ENCODE results near the gene PRPF40B.
A peak's percentile ranks its signal among the peaks of the same experiment; 100 is the strongest.

The PRPF40B gene

DNA sequence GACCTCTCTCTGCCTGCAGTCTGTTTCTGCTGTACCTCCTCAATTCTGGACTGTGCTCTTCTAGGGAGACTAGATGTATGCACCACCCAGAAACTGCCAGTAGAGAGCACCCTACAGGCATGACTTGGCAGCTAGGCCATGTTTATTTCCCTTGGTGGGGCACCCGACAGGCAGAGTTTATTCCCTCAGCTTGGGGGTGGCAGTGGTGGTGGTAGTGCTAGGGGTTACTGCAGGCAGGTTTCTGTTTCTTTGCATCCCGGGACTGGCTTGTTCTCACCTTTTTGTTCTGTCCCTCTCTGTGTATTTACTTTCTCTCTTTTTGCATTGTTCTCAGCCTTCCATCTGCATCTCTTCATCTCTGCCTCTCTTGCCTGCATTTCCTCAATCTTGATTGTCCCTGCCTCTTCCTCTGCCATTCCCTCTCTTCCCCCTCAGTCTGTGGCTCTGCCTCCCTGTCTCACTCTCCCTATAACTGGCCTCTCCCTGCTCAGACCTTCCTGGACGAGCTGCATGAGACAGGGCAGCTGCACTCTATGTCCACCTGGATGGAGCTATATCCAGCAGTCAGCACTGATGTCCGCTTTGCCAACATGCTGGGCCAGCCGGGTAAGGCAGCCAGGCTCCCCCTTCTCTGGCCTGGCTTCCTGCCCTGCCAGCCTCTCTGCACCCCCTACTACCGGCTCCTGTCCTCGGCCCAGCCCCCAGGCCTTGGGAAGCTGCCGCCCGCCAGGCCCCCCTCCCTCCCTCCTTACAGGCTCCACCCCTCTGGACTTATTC is 13.8 kb downstream of the PRPF40B start:
- peak; percentile 61 for DNase-seq

DNA sequence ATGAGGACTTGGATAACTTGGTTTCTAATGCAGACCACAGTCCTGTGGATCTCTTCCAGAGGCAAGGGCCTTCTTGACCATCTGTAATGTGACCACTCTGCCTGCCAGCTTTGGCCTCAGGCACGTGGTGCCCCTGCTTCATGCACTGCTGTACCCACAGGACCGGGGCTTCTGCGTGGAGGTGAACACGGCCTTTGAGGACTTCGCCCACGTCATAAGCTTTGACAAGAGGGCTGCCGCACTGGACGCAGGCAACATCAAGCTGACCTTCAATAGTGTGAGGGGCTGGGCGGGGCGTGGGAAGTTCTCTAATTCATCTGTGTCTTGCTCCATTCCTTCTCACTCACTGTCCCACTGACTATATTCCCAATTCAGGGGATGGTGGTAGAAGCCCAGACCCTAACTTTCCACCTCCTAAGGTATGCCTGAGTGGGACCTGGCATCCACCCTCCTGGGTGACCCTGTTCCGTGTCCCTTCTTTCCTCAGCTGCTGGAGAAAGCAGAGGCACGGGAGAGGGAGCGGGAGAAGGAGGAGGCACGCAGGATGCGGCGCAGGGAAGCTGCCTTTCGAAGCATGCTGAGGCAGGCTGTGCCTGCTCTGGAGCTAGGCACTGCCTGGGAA is 18.5 kb downstream of the PRPF40B start:
- no peak for DNase-seq

DNA sequence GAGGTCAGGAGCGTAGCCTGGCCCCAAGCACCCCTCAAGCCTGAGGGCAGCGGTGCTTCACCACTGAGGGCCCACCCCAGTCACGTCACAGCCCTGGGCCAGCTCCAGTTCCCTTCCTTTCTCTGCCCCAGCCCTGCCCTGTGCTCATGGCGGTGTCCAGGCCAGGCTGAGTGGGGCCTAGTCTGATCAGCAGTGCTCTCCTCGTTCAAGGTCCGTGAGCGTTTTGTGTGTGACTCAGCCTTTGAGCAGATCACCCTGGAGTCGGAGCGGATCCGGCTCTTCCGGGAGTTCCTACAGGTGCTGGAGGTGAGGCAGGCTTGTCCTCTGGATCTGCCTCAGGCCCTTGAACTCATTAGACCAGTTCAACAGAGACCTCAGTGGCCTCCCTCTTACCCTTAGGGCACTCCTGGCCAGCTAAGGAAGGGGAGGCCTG is 19.0 kb downstream of the PRPF40B start:
- no peak for DNase-seq

DNA sequence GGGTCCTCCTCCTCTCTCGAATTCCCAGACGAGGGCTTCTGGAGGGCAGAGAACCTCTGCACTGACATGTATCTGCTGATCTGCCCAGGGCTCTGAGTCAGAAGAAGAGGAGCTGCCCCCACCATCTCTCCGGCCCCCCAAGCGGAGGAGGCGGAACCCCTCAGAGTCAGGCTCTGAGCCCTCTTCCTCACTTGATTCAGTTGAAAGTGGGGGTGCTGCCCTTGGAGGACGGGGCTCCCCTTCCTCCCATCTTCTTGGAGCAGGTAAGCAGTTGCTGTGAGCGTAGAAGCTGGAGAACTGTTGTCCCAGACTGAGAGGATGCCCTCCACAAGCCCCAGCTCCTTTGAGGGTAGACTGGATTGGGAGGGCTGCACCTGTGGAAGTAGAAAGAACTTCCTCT is 19.8 kb downstream of the PRPF40B start:
- no peak for DNase-seq

DNA sequence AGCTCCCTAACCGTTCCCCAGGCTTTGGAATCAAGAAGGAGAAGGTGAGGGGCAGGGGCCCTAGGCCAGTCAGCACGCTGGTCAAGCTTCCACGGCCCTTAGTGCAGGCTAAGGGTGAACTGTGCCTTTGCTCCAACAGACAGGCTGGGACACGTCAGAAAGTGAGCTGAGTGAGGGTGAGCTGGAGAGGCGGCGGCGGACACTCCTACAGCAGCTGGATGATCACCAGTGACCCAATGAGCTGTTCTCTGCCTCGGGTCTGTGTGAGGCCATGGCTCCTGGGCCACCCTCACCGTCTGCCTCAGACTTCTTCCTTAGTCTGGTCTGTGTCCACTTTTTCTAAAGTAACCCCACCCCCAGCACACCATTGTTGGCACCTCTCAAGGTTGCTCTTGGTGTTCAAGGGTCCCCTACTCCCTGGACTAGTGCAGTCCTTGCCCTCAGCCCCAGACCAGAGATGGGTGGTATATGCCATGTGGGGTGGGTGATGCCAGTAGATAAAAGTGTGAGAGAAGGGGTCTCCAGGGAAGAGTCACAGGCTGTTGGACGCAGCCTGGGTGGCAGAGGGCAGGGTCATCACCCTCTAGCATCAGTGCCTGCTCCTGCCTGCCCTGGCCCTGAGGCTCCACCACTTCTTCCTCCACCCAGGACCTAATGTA is 20.7 kb downstream of the PRPF40B start:
- DNase-seq, result no peak

DNA sequence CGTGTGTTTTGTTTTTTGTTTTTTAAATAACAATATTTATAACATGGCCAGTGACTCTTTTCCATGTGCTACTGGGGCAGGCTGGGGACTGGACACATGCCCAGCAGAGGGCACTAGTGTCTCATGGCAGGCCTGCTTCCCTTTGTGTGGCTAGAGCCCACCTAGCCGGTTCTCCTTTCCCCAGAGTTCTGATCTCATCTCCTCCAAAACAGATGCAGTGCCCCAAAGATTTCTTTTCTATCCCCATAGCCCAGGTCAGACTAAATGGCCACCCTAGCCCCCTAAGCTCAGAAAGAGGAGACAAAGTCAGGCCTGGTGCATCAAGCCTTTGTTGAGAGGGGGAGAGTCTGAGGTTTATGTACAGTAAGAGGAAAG is 21.2 kb downstream of the PRPF40B start:
- DNase-seq, result peak; percentile 61

DNA sequence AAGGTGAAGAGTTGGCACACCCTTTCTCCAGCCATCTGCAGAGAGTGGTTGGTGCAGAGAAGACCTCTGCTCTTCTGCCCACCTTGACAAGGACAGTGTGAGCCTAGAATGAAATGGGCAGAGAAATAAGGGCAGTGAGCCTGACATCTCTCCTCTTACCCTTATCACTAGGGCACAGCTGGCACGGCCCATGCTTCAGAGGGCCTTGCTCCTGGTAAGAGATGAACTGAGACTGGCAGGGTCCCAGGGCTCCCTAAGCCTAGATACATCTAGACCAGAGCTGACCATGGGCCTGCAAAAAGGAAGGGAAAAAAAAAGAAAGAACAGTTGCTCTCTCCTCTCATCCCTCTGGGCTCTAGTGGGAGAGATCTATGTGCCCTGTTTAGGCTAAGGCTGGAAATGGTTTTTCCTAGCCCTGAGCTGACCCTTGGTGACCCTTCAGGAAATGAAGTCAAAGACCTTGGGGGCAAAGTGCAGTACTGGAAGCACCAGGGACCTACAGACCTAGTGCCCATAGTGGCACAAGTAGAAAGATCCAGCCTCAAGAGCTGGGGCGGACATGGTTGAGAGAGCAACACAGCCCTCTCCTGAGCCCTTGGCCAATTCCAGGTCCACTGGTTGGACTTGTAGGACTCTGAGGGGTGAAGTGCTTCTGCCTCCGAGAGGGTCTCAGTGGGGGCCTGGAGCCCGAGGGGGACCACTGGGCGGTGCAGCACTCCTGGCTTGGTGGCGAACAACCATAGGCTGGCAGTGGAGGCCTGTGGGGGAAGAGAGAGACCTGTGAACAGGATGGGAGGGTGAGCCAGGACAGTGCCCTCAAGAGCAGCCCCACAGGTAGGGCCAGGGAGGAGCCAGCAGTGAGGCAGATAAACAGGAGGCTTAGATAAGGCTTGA is 22.0 kb downstream of the PRPF40B start:
- no peak for DNase-seq

DNA sequence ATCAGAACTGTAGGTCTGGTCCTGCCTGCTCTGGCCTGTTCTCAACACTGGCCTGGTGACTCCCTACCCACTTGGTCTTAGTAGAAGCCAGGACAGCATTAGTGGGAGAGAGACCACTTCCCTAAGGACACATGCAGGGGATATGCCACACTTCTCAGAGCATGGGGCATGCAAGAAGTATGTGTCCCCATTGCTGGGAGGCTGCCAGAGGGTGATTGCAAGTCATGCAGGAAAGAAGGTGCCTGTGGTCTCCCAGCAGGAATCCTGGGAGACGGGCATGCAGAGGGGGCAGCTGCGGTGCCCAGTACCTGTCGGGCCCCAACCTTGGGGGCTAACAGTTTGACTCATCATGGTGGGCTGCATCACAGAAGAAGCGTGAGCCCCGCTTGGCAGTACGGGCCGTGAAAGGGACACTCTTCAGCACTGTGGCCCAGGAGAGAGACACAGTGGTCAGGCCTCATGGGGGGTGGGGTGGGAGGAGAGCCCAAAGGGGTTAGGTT is 23.0 kb downstream of the PRPF40B start:
- DNase-seq, result no peak

DNA sequence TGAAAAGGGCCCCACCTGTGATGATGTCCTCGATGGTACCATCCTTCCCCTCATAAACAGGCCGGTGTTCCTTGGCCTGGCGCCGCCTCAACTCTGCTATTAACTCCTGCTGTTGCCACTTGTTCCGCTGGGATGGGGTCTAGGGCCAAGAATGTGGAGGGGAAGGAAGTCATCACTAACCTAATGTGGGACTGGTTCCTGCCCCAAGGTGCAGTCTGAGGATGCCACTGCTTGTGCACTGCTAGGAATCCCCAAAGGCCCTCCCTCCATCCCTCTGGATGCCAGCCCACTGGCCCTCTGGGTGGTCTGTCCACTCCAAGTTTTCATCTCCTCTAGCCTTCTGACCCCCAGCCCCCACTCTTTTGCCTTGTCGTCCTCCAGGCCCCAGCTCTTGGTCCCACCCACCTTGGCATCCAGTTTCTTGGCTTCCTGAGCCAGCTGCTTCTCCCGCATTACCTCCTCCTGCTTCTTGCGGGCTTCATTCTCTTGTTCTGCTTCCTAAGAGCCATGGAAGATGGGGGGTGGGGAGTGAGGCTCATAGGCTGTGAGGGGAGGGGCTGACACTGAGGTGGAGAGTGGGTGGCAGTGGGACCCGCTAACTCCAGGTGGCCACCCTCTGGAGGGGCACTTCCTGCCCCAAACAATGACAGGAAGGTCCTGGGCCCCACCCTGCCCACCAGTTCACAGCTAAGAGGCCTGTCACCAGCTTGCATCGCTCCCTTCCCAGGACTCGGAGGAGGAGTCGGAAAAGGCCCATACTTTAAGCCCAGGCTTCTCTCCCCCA is 23.7 kb downstream of the PRPF40B start:
- DNase-seq, result no peak

DNA sequence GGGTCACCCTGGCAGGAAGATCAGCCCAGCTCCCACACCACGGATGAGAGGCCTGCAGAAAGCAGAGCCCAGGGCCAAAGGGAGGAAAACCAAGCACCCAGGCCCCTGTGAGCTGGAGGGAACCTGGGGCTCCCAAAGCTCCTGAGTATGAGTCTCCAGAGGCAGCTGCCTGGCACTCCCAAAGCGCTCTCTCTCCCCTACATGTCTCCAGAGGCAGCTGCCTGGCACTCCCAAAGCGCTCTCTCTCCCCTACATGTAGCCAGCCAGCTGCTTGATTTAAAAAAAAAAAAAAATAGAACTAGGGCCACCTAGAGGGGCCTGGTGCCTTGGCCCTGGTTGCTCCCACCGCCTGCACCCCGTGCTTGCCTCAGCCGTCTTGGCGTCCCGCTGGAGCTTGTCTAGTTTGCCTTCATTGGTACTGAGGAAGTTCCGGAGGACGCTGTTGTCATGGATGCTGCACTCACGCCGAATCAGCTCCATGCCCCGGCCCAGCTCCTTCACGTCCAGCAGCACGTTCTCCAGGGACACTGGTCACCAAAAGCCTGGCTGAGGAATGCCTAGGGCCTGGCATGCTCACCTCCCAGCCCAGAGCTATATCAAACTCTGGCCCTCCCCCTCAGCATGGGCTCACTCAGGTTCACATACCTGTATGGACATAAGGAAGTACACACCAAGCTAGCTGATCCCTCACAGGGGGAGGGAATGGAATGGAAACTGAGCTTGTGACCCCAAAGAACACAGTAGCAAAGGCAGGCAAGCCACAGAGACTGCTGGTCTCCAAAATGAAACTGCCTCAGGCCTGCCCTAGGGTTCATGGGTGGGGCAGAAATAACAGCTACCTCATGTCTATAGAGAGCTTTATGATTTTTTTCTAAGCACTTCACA is 24.7 kb downstream of the PRPF40B start:
- no peak for DNase-seq

DNA sequence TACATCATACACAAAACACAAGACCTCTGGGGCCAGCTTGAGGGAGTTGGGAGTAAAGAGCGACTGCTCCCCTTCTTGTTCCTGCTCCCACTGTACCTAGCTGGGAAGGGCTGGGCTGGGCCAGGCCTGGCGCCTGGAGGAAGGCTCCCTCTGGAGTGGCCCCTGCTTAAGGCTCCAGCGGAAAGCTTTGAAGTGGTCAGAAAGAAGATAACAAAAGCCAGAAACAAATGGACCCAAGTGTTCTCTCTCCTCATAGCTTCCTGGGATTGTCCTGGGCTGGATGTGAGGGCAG is 25.3 kb downstream of the PRPF40B start:
- DNase-seq, result no peak

DNA sequence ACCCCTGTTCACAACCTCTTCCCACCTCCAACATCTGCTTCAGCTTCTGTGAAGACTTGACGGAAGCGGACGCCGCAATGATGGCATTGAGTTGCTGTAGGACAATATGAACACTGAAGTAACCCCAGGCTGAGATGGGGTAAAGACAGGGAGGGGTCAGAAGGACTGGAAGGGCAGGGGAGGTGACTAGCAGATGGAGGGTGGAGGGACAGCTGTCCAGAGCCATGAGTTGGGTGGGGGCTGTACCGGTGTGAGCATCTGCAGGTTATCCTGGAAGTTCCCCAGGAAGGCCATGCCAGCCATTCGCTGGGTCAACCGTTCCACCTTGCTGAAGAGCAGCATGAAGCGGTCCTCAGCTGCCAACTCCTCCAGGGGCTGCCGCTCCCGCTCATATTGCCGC is 26.1 kb downstream of the PRPF40B start:
- no peak for DNase-seq

DNA sequence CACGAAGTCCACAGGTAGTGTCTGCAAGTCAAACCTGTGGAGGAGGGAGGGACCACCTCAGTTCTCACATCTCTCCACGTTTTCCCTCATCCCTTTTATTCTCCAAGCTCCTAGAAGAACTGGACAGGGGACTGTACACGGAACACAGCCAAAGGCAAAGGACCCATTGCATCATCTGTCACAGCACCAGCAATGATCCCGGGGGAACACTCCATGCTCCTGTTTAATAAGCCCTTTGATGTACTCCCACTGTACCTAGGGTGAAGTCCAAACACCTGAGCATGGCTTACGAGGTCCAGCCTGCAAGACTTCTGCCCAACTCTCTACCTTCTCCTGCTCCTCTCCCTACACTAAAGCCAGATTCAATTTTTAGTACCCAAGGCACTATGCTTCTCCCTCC is 26.5 kb downstream of the PRPF40B start:
- DNase-seq, result no peak

DNA sequence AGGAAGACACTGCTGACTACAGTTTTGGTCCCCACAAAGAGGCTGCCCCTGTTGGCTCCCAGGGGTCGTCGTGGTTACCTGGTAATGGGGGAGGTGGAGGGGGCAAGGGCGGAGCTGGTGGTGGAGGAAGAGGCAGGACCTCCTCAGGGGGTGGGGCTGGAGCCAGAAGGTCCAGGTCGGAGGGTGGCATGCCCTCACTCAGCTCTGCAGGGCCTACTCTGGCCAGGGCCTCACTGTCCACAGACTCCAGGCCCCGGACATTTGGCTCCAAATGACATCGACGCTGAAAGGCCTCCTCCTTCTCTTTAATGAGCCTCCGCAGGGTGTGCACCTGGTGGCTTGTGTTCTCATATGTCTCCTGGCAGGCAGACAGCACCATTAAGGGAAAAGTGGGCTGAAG is 28.5 kb downstream of the PRPF40B start:
- no peak for DNase-seq

DNA sequence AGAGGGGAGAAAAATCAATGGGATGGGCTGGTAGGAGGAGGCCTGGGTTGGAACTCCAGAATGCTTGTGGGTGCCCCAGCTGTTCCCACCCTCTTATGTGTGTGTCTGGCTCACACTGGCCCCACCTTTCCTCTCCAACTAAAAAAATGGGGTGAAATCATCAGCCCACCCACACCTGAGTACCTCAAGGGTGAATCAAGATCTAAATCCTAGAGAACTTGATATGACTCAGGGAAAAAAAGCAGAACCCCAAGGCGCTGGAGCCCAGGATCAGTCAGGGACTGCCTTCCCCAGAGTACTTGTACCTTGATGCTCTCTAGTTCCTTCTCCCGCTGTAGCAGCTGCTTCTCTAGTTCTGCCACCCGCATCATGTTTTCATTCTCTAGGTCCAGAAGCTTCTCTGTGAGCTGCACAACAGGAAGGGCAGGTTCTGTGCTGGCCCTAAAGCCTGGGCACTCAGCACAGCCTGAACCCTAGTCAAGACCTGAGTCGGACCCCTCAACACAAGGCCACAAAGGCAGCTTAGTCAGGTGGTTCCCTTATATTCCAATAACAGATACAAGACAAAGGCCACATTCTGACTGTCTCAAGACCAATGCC is 29.7 kb downstream of the PRPF40B start:
- DNase-seq, result no peak

DNA sequence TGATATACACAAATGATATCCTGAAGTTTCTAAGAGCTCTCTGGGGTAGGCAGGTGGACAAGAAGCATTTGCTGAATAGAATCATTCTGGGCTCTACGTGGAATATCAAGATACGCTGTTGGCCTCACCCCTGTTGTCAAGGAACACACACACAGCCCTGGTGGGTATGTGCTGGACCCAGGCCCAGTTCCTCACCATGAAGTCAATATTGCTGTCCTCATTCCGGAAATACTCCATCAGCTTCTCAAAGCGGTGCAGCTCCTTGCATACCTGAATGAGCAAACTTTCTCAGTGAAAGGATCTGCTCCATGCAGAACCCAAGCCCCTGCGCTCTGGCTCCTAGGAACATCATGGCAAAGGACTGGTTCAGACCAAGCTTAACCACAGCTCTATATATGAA is 31.4 kb downstream of the PRPF40B start:
- DNase-seq, result no peak

DNA sequence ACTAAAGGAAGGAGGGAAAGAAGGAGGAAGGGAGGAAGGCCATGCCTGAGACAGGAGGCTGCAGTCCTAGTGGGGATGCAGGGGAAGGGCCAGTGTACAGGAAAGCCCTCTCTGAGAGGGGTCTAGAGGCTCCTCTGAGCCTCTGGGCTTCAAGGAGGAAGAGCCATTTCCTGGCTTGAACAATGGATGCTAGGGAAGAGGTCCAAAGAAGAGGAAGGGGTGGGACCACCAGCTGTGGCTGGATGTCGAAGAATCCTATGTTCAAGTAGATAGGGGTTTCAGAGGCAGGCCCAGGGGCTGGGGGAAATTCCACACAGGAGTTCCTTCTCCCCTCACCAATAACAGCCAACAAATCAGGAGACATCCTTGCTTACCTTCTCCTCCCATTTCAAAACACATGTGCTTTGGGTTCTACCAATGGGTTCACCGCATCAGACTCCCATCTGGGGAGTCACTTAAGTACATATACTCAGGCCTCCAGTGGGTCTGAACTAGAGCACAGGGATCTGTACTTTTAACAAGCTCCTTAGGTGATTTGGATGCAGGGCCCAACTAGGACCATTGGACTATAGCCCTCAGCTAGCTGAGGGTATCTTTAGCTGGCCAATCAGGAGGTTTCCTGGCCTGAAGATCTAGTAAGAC is 32.4 kb downstream of the PRPF40B start:
- DNase-seq, result no peak

DNA sequence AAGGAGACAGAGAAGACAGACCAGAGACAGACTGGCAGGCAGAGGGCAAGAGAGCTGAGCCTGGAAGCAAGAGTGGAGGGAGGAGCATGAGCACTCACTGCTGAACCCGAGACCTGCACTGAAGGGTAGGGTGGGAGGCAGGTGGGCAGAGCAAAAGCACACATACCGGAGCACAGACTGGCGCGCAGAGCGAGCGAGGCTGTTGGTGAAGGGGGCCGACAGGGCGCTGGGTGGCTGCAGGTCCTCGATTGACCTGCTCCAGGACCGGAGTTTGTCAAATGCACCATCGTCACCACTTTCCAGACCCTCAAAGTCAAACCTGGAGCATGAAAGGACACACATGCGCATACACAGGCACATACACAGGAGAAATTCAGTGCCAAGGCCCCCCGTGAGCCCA is 34.9 kb downstream of the PRPF40B start:
- DNase-seq, result no peak

DNA sequence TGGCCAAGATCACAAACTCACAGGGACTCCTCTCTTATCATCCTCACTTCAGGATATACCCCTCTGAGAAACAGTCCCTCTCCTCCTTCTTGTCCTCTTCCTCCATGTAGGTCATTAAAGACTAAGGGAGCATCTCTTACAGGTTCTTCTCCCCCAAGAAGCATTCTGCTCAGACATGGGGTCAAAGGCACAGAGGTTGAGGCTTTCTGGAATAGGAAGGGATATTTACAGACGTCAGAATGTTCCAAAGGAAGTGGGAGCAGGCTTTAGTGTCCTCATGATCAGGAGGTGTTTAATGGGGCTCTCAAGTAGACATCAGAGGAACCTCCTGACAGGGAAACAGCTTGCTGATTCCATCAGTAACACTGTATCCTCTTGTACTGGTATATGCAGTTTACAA is 36.4 kb downstream of the PRPF40B start:
- no peak for DNase-seq

DNA sequence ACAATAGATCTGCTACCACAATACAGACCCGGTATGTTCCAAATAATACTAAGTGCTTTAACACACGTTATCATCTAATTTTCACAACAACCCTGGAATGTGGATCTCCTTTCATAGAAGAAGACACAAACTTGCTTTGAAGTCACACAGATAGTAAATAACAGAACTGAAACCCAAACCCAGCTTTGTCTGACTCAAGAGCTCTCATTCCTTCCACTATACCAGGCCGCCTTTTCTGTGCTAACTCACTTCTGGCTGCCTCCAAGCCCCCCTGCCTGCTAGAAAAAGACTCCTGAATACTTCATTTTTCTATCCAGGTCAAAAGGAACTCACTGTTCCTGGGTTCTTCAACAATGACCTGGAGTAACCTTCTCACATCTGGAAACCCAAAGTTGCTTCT is 37.8 kb downstream of the PRPF40B start:
- DNase-seq, result no peak

DNA sequence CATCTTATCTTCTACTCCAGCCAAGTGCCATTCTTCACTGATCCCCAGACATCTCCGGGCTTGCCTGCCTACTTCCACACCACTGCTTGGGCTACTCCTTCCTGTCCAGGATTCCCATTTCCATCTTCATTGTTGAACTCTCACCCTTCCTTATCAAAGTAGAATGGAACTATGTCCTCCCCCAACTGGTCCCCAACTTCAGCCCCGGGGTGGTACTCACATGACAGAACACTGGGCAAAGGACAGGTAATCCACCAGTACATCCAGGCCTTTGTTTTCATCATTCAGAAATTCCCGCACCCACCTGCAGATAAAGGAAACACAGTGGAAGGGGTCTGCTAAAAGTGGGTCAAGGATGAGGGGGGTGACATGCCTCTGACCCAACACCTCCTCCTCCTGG is 38.4 kb downstream of the PRPF40B start:
- DNase-seq, result no peak
